ENCODE data around the gene DDOST. TPM values are rescaled to one million over a fixed set of nuclear protein-coding genes. Genes with fewer than 3 reads are reported as not detected.

The DDOST gene
- total and polyA plus RNA-seq, 2 experiments from 2014 or later = 176 to 326 TPM

- Histone ChIP-seq H3K27me3 (no peaks in the 10 kb centered on the region), H3K27ac (no peak overlapping the region), H3K36me3 (no peaks in the 10 kb centered on the region), H3K4me1 (ENCODE audit: low read depth) (no peaks in the 10 kb centered on the region), H3K4me3 (no peak overlapping the region), H3K9me3 (ENCODE audit: low read depth) (no peaks in the 10 kb centered on the region)
- TF ChIP-seq CTCF (IDR thresholded peaks at IDR 0.05; ENCODE audit: low read depth, low read length) = no peak
- no peak for DNase-seq (ENCODE audit: low read depth in 1 of 2, low spot score in 1 of 2)
Measured at GRCh38 chr1:20684050-20684620, 23.0 kb upstream of the DDOST start.

GRCh38 chr1:20683614-20684013 is 22.4 kb upstream of the DDOST start:
- no peak for DNase-seq (ENCODE audit: low read depth in 1 of 2, low spot score in 1 of 2)
- no peak overlapping the region for H3K4me3 ChIP-seq
- no peaks in the 10 kb centered on the region for H3K9me3 ChIP-seq (ENCODE audit: low read depth)
- no peak for TF ChIP-seq CTCF (IDR thresholded peaks at IDR 0.05; ENCODE audit: low read depth, low read length)
- no peaks in the 10 kb centered on the region for H3K27me3 ChIP-seq
- H3K27ac ChIP-seq = no peak overlapping the region
- H3K36me3 ChIP-seq = no peaks in the 10 kb centered on the region
- no peaks in the 10 kb centered on the region for H3K4me1 ChIP-seq (ENCODE audit: low read depth)

- no peaks in the 10 kb centered on the region for H3K9me3 ChIP-seq (ENCODE audit: low read depth)
- H3K4me3 ChIP-seq = no peak overlapping the region
- no peaks in the 10 kb centered on the region for H3K36me3 ChIP-seq
- H3K27me3 ChIP-seq = no peaks in the 10 kb centered on the region
- H3K27ac ChIP-seq = no peak overlapping the region
- DNase-seq (ENCODE audit: low read depth in 1 of 2, low spot score in 1 of 2) = no peak
- TF ChIP-seq CTCF (IDR thresholded peaks at IDR 0.05; ENCODE audit: low read depth, low read length) = no peak
- H3K4me1 ChIP-seq (ENCODE audit: low read depth) = no peaks in the 10 kb centered on the region
Measured at GRCh38 chr1:20682571-20683236, 21.5 kb upstream of the DDOST start.

GRCh38 chr1:20681999-20682398 is 20.8 kb upstream of the DDOST start:
- no peaks in the 10 kb centered on the region for H3K36me3 ChIP-seq
- TF ChIP-seq CTCF (IDR thresholded peaks at IDR 0.05; ENCODE audit: low read depth, low read length) = no peak
- DNase-seq (ENCODE audit: low read depth in 1 of 2, low spot score in 1 of 2) = no peak
- no peaks in the 10 kb centered on the region for H3K9me3 ChIP-seq (ENCODE audit: low read depth)
- H3K27ac ChIP-seq = no peak overlapping the region
- H3K4me1 ChIP-seq (ENCODE audit: low read depth) = no peaks in the 10 kb centered on the region
- no peak overlapping the region for H3K4me3 ChIP-seq
- H3K27me3 ChIP-seq = no peaks in the 10 kb centered on the region

- Histone ChIP-seq H3K27me3 (no peaks in the 10 kb centered on the region), H3K9me3 (ENCODE audit: low read depth) (no peaks in the 10 kb centered on the region), H3K27ac (no peak overlapping the region), H3K36me3 (no peaks in the 10 kb centered on the region), H3K4me1 (ENCODE audit: low read depth) (no peaks in the 10 kb centered on the region), H3K4me3 (no peak overlapping the region)
- TF ChIP-seq CTCF (IDR thresholded peaks at IDR 0.05; ENCODE audit: low read depth, low read length) = no peak
- DNase-seq (ENCODE audit: low read depth in 1 of 2, low spot score in 1 of 2) = no peak
Measured at GRCh38 chr1:20680269-20680668, 19.1 kb upstream of the DDOST start.
